Measurements from ENCODE around the gene ANOS1. TPM values are rescaled to one million over a fixed set of nuclear protein-coding genes. Genes with fewer than 3 reads are reported as not detected.

Gene ANOS1
- 16.5 and 19.2 TPM in 2 replicates for total RNA-seq

GRCh38 chrX:8731559-8732395, at the start of gene ANOS1:
ANOS1 (minus strand) TSS chrX:8732137; CDS start chrX:8732036, 101 bp downstream.

Other genes starting within 250 kb of the ANOS1 start
- gene FAM9A, start 69.2 kb upstream of the ANOS1 start, total RNA-seq, result not detected in 2 replicates